CD4-positive, alpha-beta T cell (primary cell): ENCODE measurements around the gene HEATR5B. TPM values are rescaled to one million over a fixed set of nuclear protein-coding genes. Genes with fewer than 3 reads are reported as not detected.

Experiments
- ATAC-seq: fragments of 200-7000 bp; cut with Tn5 transposase; one replicate; pipeline ENCODE4 v1.10.0; 2022; ENCODE audit warnings: mild to moderate bottlenecking; ENCODE audit not compliant: poor library complexity
- CTCF ChIA-PET: fragments of 350-600 bp; sonication (Branson Sonifier 250); formaldehyde crosslinking; loops from one replicate; lab custom pipeline; 2021; ENCODE audit warnings: antibody characterized with exemption, inconsistent platforms; lab: Charles Lee
- POLR2A ChIA-PET: fragments of 350-600 bp; sonication (Branson Sonifier 250); formaldehyde crosslinking; loops from one replicate; lab custom pipeline; 2021; ENCODE audit warnings: antibody characterized with exemption, inconsistent platforms; lab: Charles Lee
- DNase-seq, 14 experiments: peaks; one replicate each; pipeline ENCODE4 v3.0.0-alpha.2; 2013 to 2020; ENCODE audit warnings: mixed read lengths in 2 of 14
- H3K27ac ChIP-seq, 2 donors: one replicate each; pipeline versions ENCODE4 v1.5.1 to v1.7.0; 2013; ENCODE audit warnings: low read length in 2 of 2, low read depth in 1 of 2, mild to moderate bottlenecking in 1 of 2
- H3K27me3 ChIP-seq, 2 experiments: 1 replicate in 1 of 2; 2 replicates in 1 of 2; pipeline versions ENCODE4 v1.6.1 to v1.7.0; 2013; ENCODE audit warnings: low read length in 2 of 2, control low read depth in 1 of 2, mild to moderate bottlenecking in 1 of 2, moderate library complexity in 1 of 2; ENCODE audit not compliant: insufficient read depth in 2 of 2, control insufficient read depth in 1 of 2
- H3K36me3 ChIP-seq: one replicate; pipeline ENCODE4 v1.6.1; 2013; ENCODE audit warnings: low read length, control low read depth; ENCODE audit not compliant: insufficient read depth
- H3K4me1 ChIP-seq: one replicate; pipeline ENCODE4 v1.6.1; 2013; ENCODE audit warnings: low read length, control low read depth; ENCODE audit not compliant: insufficient read depth
- H3K4me3 ChIP-seq: one replicate; pipeline ENCODE4 v1.5.1; 2013; ENCODE audit warnings: mild to moderate bottlenecking, low read length, moderate library complexity
- H3K9me3 ChIP-seq, 2 experiments: 1 replicate in 1 of 2; 2 replicates in 1 of 2; pipeline versions ENCODE4 v1.6.1 to v1.7.0; 2013; ENCODE audit warnings: low read length in 2 of 2, mild to moderate bottlenecking in 2 of 2, control low read depth in 1 of 2, moderate library complexity in 1 of 2; ENCODE audit not compliant: control insufficient read depth in 1 of 2, insufficient read depth in 1 of 2
- H3K27ac Mint-ChIP-seq: one replicate; pipeline ENCODE4 v1.8.0; 2020; ENCODE audit warnings: mixed read lengths
- H3K27me3 Mint-ChIP-seq: one replicate; pipeline ENCODE4 v1.8.0; 2021; ENCODE audit warnings: mixed read lengths
- H3K36me3 Mint-ChIP-seq: one replicate; pipeline ENCODE4 v1.8.0; 2021; ENCODE audit warnings: low read depth, mixed read lengths
- H3K4me1 Mint-ChIP-seq: one replicate; pipeline ENCODE4 v1.8.0; 2021; ENCODE audit warnings: low read depth, mixed read lengths
- H3K4me3 Mint-ChIP-seq: one replicate; pipeline ENCODE4 v1.8.0; 2020; ENCODE audit warnings: mild to moderate bottlenecking, mixed read lengths
- H3K9me3 Mint-ChIP-seq: one replicate; pipeline ENCODE4 v1.8.0; 2020; ENCODE audit warnings: mixed read lengths
- intact Hi-C, 2 experiments: fragments of 100-400 bp; cut with DNase I in 1 of 2; cut with micrococcal nuclease in 1 of 2; formaldehyde crosslinking; loops; one replicate each; pipeline versions ENCODE4 v1.15.1 to v1.9.0; 2023 to 2025; cut with DNase I, micrococcal nuclease
- total RNA-seq, 174 experiments: library from RNA in 2 of 174; stranded (reverse) in 2 of 174; gene quantifications; one replicate each; pipeline ENCODE4 v1.2.3 and lab custom pipeline; 2021 to 2026
- TF ChIP-seq, protein P1 (sequence below): fragments of 200-600 bp; IDR thresholded peaks from one replicate; pipeline ENCODE4 v1.8.0; 2022; ENCODE audit warnings: antibody characterized with exemption, mild to moderate bottlenecking

HEATR5B gene
- total RNA-seq, 2 experiments from 2014 or later = 23.4 to 23.9 TPM

- POLR2A ChIA-PET = no interaction called here
- no peak for ATAC-seq
- H3K27ac Mint-ChIP-seq = no peak overlapping the region
These were observed 90.1 kb downstream of the HEATR5B start for GRCh38 chr2:36993841-36994620.

GRCh38 chr2:36988008-36988407, 96.2 kb downstream of the HEATR5B start:
- intact Hi-C loops = loop anchor here in 1 of 2 experiments (10.0 kb wide), 1 partner anchor 113 kb away; no protein-coding TSS in a partner anchor
- ATAC-seq = no peak
- Mint-ChIP-seq H3K36me3 (peaks cover 50% of the 10 kb centered on the region), H3K4me3 (no peak overlapping the region), H3K9me3 (no peaks in the 10 kb centered on the region), H3K27me3 (no peaks in the 10 kb centered on the region), H3K27ac (no peak overlapping the region), H3K4me1 (no peaks in the 10 kb centered on the region)
- H3K27me3 ChIP-seq = no peaks in the 10 kb centered on the region
- H3K36me3 ChIP-seq = peaks cover 44% of the 10 kb centered on the region
- ChIA-PET POLR2A (no interaction called here), CTCF (no interaction called here)
- TF ChIP-seq, protein P1, sequence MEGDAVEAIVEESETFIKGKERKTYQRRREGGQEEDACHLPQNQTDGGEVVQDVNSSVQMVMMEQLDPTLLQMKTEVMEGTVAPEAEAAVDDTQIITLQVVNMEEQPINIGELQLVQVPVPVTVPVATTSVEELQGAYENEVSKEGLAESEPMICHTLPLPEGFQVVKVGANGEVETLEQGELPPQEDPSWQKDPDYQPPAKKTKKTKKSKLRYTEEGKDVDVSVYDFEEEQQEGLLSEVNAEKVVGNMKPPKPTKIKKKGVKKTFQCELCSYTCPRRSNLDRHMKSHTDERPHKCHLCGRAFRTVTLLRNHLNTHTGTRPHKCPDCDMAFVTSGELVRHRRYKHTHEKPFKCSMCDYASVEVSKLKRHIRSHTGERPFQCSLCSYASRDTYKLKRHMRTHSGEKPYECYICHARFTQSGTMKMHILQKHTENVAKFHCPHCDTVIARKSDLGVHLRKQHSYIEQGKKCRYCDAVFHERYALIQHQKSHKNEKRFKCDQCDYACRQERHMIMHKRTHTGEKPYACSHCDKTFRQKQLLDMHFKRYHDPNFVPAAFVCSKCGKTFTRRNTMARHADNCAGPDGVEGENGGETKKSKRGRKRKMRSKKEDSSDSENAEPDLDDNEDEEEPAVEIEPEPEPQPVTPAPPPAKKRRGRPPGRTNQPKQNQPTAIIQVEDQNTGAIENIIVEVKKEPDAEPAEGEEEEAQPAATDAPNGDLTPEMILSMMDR = no peak
- no peak overlapping the region for H3K27ac ChIP-seq
- no peaks in the 10 kb centered on the region for H3K4me1 ChIP-seq
- no peak overlapping the region for H3K4me3 ChIP-seq
- no peak for DNase-seq
- H3K9me3 ChIP-seq = no peaks in the 10 kb centered on the region

More at GRCh38 chr2:36993841-36994620, 90.1 kb downstream of the HEATR5B start:
- intact Hi-C loops = no loop called here
- Mint-ChIP-seq H3K9me3 (no peaks in the 10 kb centered on the region), H3K4me3 (no peak overlapping the region), H3K27me3 (no peaks in the 10 kb centered on the region), H3K36me3 (peaks cover 56% of the 10 kb centered on the region), H3K4me1 (no peaks in the 10 kb centered on the region)
- Histone ChIP-seq H3K27me3 (no peaks in the 10 kb centered on the region), H3K36me3 (peaks cover 38% of the 10 kb centered on the region), H3K27ac (no peak overlapping the region), H3K9me3 (no peaks in the 10 kb centered on the region), H3K4me3 (no peak overlapping the region), H3K4me1 (no peaks in the 10 kb centered on the region)
- CTCF ChIA-PET = interaction anchor here (0.7 to 1.4 kb wide), 2 partner anchors 10 to 11 kb away, joined by 3 to 5 read pairs; no protein-coding TSS in a partner anchor
- no peak for DNase-seq
- TF ChIP-seq, protein P1 = no peak

- DNase-seq (no peak), ATAC-seq (no peak)
- H3K27me3 Mint-ChIP-seq = no peaks in the 10 kb centered on the region
- Histone ChIP-seq H3K27ac (no peak overlapping the region), H3K9me3 (peaks cover 0 to 5% of the 10 kb centered on the region in 2 experiments), H3K27me3 (no peaks in the 10 kb centered on the region), H3K36me3 (peaks cover 27% of the 10 kb centered on the region), H3K4me1 (no peaks in the 10 kb centered on the region), H3K4me3 (no peak overlapping the region)
- H3K4me1 Mint-ChIP-seq = no peaks in the 10 kb centered on the region
- TF ChIP-seq, protein P1 = no peak
- intact Hi-C loops = loop anchor here in 1 of 2 experiments (10.0 kb wide), 1 partner anchor 108 kb away; no protein-coding TSS in a partner anchor
- ChIA-PET POLR2A (interaction anchor here (1.6 kb wide), 1 partner anchor 16 kb away, joined by 6 read pairs; the partner anchor contains the start of gene STRN), CTCF (interaction anchor here (0.8 kb wide), 1 partner anchor 12 kb away, joined by 3 read pairs; no protein-coding TSS in a partner anchor)
- peaks cover 56% of the 10 kb centered on the region for H3K36me3 Mint-ChIP-seq
- H3K4me3 Mint-ChIP-seq = no peak overlapping the region
- H3K27ac Mint-ChIP-seq = no peak overlapping the region
- H3K9me3 Mint-ChIP-seq = no peaks in the 10 kb centered on the region
These were observed 101.7 kb downstream of the HEATR5B start for GRCh38 chr2:36982467-36982866.
